HFFc6 (cell line): ENCODE data around the gene TREM1. TPM values are rescaled to one million over a fixed set of nuclear protein-coding genes. Genes with fewer than 3 reads are reported as not detected.

ENCODE experiments used
- DNase-seq: peaks from one replicate; pipeline ENCODE4 v3.0.0-alpha.2; 2018
- H3K27ac Mint-ChIP-seq: 2 replicates; pipeline ENCODE4 v1.8.0; 2020; ENCODE audit warnings: mild to moderate bottlenecking, mixed read lengths
- H3K27me3 Mint-ChIP-seq: 2 replicates; pipeline ENCODE4 v1.8.0; 2021; ENCODE audit warnings: mild to moderate bottlenecking, moderate library complexity, mixed read lengths; ENCODE audit not compliant: insufficient read depth
- H3K36me3 Mint-ChIP-seq: 2 replicates; pipeline ENCODE4 v1.8.0; 2021; ENCODE audit warnings: low read depth, mixed read lengths
- H3K4me1 Mint-ChIP-seq: 2 replicates; pipeline ENCODE4 v1.8.0; 2020; ENCODE audit warnings: low read depth, mixed read lengths
- H3K4me3 Mint-ChIP-seq: 2 replicates; pipeline ENCODE4 v1.8.0; 2020; ENCODE audit warnings: mild to moderate bottlenecking, moderate library complexity, mixed read lengths
- H3K9me3 Mint-ChIP-seq: 2 replicates; pipeline ENCODE4 v1.8.0; 2020; ENCODE audit warnings: mild to moderate bottlenecking, mixed read lengths
- CTCF ChIP-seq: fragments of 200-600 bp; sonication (generic); IDR thresholded peaks from 2 replicates; pipeline ENCODE4 v1.5.0; 2021; ENCODE audit warnings: antibody characterized with exemption, mild to moderate bottlenecking
- total RNA-seq, 6 experiments: library from RNA; stranded (reverse); fragmentation: NEBNext Ultra II Directional; extraction: Animal tissue kit (Norgen Biotek cat#: 25700); gene quantifications; 2 replicates in 1 of 6; 3 replicates in 5 of 6; pipeline ENCODE4 v1.2.3, GENCODE V29; 2021

TREM1 gene
- total RNA-seq, 6 experiments from 2014 or later, result 0.09 TPM; not detected in 5

GRCh38 chr6:41289815-41290214 lies 3.3 kb upstream of the TREM1 start:
- no peak for TF ChIP-seq CTCF
- Mint-ChIP-seq H3K4me3 (no peak overlapping the region), H3K27me3 (peaks cover 22% of the 10 kb centered on the region), H3K4me1 (peaks cover 7% of the 10 kb centered on the region), H3K27ac (no peak overlapping the region), H3K9me3 (no peaks in the 10 kb centered on the region), H3K36me3 (no peaks in the 10 kb centered on the region)
- no peak for DNase-seq

- no peak for TF ChIP-seq CTCF
- Mint-ChIP-seq H3K27me3 (peaks cover 23% of the 10 kb centered on the region), H3K36me3 (no peaks in the 10 kb centered on the region)
Observed at GRCh38 chr6:41288754-41289129, 2.3 kb upstream of the TREM1 start.

DNA sequence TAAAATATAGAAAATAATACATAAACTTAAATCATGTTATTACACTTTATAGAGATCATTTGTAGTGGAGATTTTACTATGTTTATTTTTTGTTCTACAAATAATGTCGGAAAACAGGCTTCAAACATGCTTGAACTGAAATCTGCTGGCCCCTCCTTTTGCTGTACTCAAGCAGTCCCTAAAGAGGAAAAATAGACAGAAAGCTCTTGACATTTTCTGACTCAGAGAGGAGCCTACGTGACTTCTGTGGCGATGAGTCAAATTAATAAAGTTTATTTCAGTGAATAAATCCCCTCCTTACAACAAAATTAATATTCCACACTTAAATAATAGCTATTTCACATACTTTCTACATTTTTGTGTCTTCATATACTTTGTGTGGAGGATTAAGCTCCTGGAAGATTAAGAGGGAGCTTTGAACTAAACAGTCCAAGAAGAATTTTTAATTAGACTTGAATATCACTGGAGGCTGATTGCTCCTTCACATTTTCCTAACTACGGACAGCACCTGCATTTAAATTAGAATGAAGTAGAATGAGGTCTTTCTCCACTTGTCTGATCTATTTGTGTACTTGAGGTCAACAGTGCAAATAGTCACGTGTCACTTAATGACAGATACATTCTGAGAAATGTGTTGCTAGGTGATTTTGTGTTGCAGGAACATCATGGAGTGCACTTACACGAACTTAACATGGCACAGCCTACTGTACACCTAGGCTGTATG lies 1.7 kb upstream of the TREM1 start:
- Mint-ChIP-seq H3K9me3 (no peaks in the 10 kb centered on the region), H3K4me3 (no peak overlapping the region), H3K27ac (no peak overlapping the region), H3K4me1 (peaks cover 7% of the 10 kb centered on the region), H3K36me3 (no peaks in the 10 kb centered on the region), H3K27me3 (peaks cover 23% of the 10 kb centered on the region)
- DNase-seq, result no peak
- no peak for TF ChIP-seq CTCF

More at GRCh38 chr6:41288754-41289129, 2.3 kb upstream of the TREM1 start:
- no peak overlapping the region for H3K27ac Mint-ChIP-seq
- no peak overlapping the region for H3K4me3 Mint-ChIP-seq
- H3K9me3 Mint-ChIP-seq, result no peaks in the 10 kb centered on the region
- H3K4me1 Mint-ChIP-seq, result peaks cover 7% of the 10 kb centered on the region
- DNase-seq, result no peak

GRCh38 chr6:41284726-41285125 lies 1.8 kb downstream of the TREM1 start:
- Mint-ChIP-seq H3K27ac (no peak overlapping the region), H3K9me3 (no peaks in the 10 kb centered on the region), H3K27me3 (peaks cover 16% of the 10 kb centered on the region), H3K4me1 (peaks cover 7% of the 10 kb centered on the region), H3K36me3 (no peaks in the 10 kb centered on the region), H3K4me3 (no peak overlapping the region)
- peak; percentile 22 for DNase-seq
- TF ChIP-seq CTCF, result no peak

DNA sequence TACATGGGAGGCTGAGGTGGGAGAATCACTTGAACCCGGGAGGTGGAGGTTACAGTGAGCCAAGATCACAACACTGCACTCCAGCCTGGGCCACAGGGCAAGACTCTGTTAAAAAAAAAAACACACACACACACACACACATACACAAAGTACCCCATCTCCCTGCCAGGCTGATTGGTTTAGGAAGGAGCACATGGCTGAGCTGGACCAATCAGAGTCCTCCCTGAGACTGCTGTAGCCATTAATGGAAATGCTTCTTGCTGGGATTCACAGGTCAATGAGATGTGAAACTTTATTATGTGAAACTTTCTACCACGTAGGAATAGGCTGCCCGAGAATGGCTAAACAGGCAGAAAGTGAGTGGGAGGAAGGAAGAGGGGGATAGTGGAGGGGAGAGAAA lies 2.9 kb downstream of the TREM1 start:
- no peak overlapping the region for H3K27ac Mint-ChIP-seq
- no peak for DNase-seq
- H3K27me3 Mint-ChIP-seq, result peaks cover 13% of the 10 kb centered on the region
- no peak for TF ChIP-seq CTCF
- H3K36me3 Mint-ChIP-seq, result no peaks in the 10 kb centered on the region
- H3K4me1 Mint-ChIP-seq, result peaks cover 7% of the 10 kb centered on the region
- H3K4me3 Mint-ChIP-seq, result no peak overlapping the region
- no peaks in the 10 kb centered on the region for H3K9me3 Mint-ChIP-seq
